Kidney (tissue), 14 donors: Measurements from ENCODE around the gene HS3ST6. TPM values are rescaled to one million over a fixed set of nuclear protein-coding genes. Genes with fewer than 3 reads are reported as not detected.

Experiments used
- DNase-seq, 5 donors: peaks; one replicate each; pipeline ENCODE4 v3.0.0-alpha.2; 2013 to 2020
- FAIRE-seq: peaks from 2 replicates; lab custom pipeline; 2012; peaks lifted over from hg19 to GRCh38; lab: Jason Lieb, UNC
- H3K27ac ChIP-seq, 2 donors: one replicate each; pipeline ENCODE4 v1.7.0; 2013; ENCODE audit warnings: low read depth in 2 of 2, low read length in 2 of 2, inconsistent platforms in 1 of 2
- H3K27me3 ChIP-seq: one replicate; pipeline ENCODE4 v1.7.1; 2013; ENCODE audit warnings: low read length, inconsistent platforms; ENCODE audit not compliant: control insufficient read depth, insufficient read depth
- H3K36me3 ChIP-seq, 3 donors: one replicate each; pipeline versions ENCODE4 v1.7.0 to v1.7.1; 2013; ENCODE audit warnings: low read length in 3 of 3, control low read depth in 1 of 3, inconsistent platforms in 1 of 3; ENCODE audit not compliant: insufficient read depth in 3 of 3, control insufficient read depth in 2 of 3
- H3K4me1 ChIP-seq, 3 donors: one replicate each; pipeline versions ENCODE4 v1.7.0 to v1.7.1; 2013; ENCODE audit warnings: low read length in 3 of 3, inconsistent platforms in 1 of 3, low read depth in 1 of 3; ENCODE audit not compliant: control insufficient read depth in 2 of 3, insufficient read depth in 2 of 3
- H3K4me3 ChIP-seq, 3 donors: one replicate each; pipeline versions ENCODE4 v1.7.0 to v1.8.1; 2013; ENCODE audit warnings: low read length in 3 of 3, control low read depth in 1 of 3, inconsistent platforms in 1 of 3
- H3K9ac ChIP-seq, 3 donors: one replicate each; pipeline versions ENCODE4 v1.7.0 to v1.7.1; 2013; ENCODE audit warnings: low read length in 3 of 3, control low read depth in 1 of 3, inconsistent platforms in 1 of 3
- H3K9me3 ChIP-seq, 3 donors: one replicate each; pipeline versions ENCODE4 v1.7.0 to v1.7.1; 2013; ENCODE audit warnings: low read length in 3 of 3, control low read depth in 1 of 3, inconsistent platforms in 1 of 3; ENCODE audit not compliant: control insufficient read depth in 2 of 3, insufficient read depth in 1 of 3
- intact Hi-C: fragments of 100-400 bp; cut with DNase I; formaldehyde crosslinking; loops from one replicate; pipeline ENCODE4 v1.11.1; 2022
- polyA plus RNA-seq: library from polyadenylated mRNA; stranded (reverse); fragments of 350-450 nt; fragmentation: Illumina TruSeq; extraction: RNeasy Lipid Tissue Mini Kit (QIAGEN cat#74804); gene quantifications from one replicate; pipeline ENCODE4 v1.2.3, GENCODE V29; 2014; ENCODE audit warnings: low read depth, low replicate concordance; ENCODE audit not compliant: insufficient read depth
- total RNA-seq: library from RNA; stranded (reverse); fragmentation: NEBNext Ultra II Directional; extraction: Animal tissue kit (Norgen Biotek cat#: 25700); gene quantifications from one replicate; pipeline ENCODE4 v1.2.1, GENCODE V29; 2021
- TF ChIP-seq, protein P1 (sequence below): IDR thresholded peaks from 3 replicates; pipeline ENCODE4 v1.5.1; 2012; ENCODE audit warnings: mild to moderate bottlenecking, moderate library complexity, borderline replicate concordance; ENCODE audit not compliant: insufficient read depth; ENCODE audit errors: extremely low read depth
- donor health status: control.
- donor health status: control.
- donor health status: control.
- donor health status: control.
- donor health status: control.
- donor health status: DM: yes; HTN: yes; CAD: no.
- donor health status: Normal renal cell carcinoma (clear cell type).

The HS3ST6 gene
- total and polyA plus RNA-seq, 2 donors from 2014 or later = 0.19 to 0.73 TPM

DNA sequence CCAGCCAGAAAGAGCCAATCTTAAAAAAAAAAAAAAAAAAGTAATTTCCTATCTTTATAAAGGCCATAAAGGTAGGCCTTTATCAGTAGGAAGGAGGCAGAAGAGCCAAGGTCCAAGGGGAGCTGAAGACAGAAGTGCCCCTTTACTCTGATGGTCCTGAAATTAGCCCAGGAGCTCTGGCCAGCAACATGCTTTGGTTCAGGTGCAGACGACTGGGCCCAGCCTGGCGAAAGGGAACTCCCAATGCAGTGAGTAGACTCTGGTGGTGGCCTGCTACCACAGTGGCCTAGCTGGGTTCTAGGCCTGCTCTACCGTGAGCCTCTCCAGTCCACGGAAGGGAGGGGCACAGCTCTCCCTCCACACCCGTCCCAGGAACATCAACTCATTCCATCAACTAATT lies 23.1 kb downstream of the HS3ST6 start:
- Histone ChIP-seq H3K4me3 (no peak overlapping the region), H3K27ac (no peak overlapping the region), H3K9ac (no peak overlapping the region), H3K9me3 (no peaks in the 10 kb centered on the region), H3K36me3 (no peaks in the 10 kb centered on the region), H3K27me3 (no peaks in the 10 kb centered on the region), H3K4me1 (no peaks in the 10 kb centered on the region)
- TF ChIP-seq, protein P1, sequence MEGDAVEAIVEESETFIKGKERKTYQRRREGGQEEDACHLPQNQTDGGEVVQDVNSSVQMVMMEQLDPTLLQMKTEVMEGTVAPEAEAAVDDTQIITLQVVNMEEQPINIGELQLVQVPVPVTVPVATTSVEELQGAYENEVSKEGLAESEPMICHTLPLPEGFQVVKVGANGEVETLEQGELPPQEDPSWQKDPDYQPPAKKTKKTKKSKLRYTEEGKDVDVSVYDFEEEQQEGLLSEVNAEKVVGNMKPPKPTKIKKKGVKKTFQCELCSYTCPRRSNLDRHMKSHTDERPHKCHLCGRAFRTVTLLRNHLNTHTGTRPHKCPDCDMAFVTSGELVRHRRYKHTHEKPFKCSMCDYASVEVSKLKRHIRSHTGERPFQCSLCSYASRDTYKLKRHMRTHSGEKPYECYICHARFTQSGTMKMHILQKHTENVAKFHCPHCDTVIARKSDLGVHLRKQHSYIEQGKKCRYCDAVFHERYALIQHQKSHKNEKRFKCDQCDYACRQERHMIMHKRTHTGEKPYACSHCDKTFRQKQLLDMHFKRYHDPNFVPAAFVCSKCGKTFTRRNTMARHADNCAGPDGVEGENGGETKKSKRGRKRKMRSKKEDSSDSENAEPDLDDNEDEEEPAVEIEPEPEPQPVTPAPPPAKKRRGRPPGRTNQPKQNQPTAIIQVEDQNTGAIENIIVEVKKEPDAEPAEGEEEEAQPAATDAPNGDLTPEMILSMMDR = no peak
- DNase-seq = peak in 1 of 5 donors; percentile 18
- FAIRE-seq = no peak
- intact Hi-C loops = no loop called here

- no peak for FAIRE-seq
- Histone ChIP-seq H3K9ac (no peak overlapping the region), H3K4me3 (no peak overlapping the region), H3K4me1 (no peaks in the 10 kb centered on the region), H3K27ac (no peak overlapping the region), H3K9me3 (no peaks in the 10 kb centered on the region), H3K36me3 (no peaks in the 10 kb centered on the region), H3K27me3 (no peaks in the 10 kb centered on the region)
- DNase-seq = peak in 2 of 5 donors; percentile 39 to 46
- TF ChIP-seq, protein P1 = no peak
- intact Hi-C loops = no loop called here
Measured at GRCh38 chr16:1890708-1891050, 27.5 kb downstream of the HS3ST6 start.

- Histone ChIP-seq H3K9me3 (no peaks in the 10 kb centered on the region), H3K27me3 (no peaks in the 10 kb centered on the region), H3K4me3 (no peak overlapping the region), H3K36me3 (no peaks in the 10 kb centered on the region), H3K9ac (no peak overlapping the region), H3K4me1 (no peaks in the 10 kb centered on the region), H3K27ac (no peak overlapping the region)
- DNase-seq (peak in 1 of 5 donors; percentile 19), FAIRE-seq (no peak)
- TF ChIP-seq, protein P1 = no peak
- intact Hi-C loops = no loop called here
Measured at GRCh38 chr16:1890024-1890707, 28.0 kb downstream of the HS3ST6 start.
